CD14-positive monocyte (primary cell): ENCODE data around the gene EDA. TPM values are rescaled to one million over a fixed set of nuclear protein-coding genes. Genes with fewer than 3 reads are reported as not detected.

Source experiments
- DNase-seq, 3 donors: peaks; one replicate each; pipeline ENCODE4 v3.0.0-alpha.2; 2011 to 2022
- H2AFZ ChIP-seq: 2 replicates; pipeline ENCODE4 v1.6.0; 2012; ENCODE audit warnings: mild to moderate bottlenecking, low read depth, low read length, inconsistent platforms; ENCODE audit not compliant: insufficient read depth, poor library complexity, severe bottlenecking
- H3K27ac ChIP-seq, 2 donors: 1 replicate in 1 of 2; 2 replicates in 1 of 2; pipeline ENCODE4 v1.5.1; 2012 to 2013; ENCODE audit warnings: low read length in 2 of 2, control low read depth in 1 of 2, inconsistent platforms in 1 of 2, low read depth in 1 of 2, mild to moderate bottlenecking in 1 of 2
- H3K27me3 ChIP-seq, 2 donors: one replicate each; pipeline versions ENCODE4 v1.6.0 to v1.6.1; 2011 to 2013; ENCODE audit warnings: low read length in 2 of 2; ENCODE audit not compliant: control insufficient read depth in 2 of 2, insufficient read depth in 2 of 2
- H3K36me3 ChIP-seq, 2 donors: replicated peaks in 1 of 2; 1 replicate in 1 of 2; 2 replicates in 1 of 2; pipeline versions ENCODE4 v1.5.1 to v1.6.1; 2012 to 2013; ENCODE audit warnings: low read length in 2 of 2, control low read depth in 1 of 2, inconsistent platforms in 1 of 2, mild to moderate bottlenecking in 1 of 2; ENCODE audit not compliant: insufficient read depth in 2 of 2, control insufficient read depth in 1 of 2
- H3K4me1 ChIP-seq, 2 donors: 1 replicate in 1 of 2; 2 replicates in 1 of 2; pipeline versions ENCODE4 v1.5.1 to v1.6.1; 2012 to 2013; ENCODE audit warnings: low read length in 2 of 2, control low read depth in 1 of 2, inconsistent platforms in 1 of 2, mild to moderate bottlenecking in 1 of 2, moderate library complexity in 1 of 2; ENCODE audit not compliant: insufficient read depth in 2 of 2, control insufficient read depth in 1 of 2
- H3K4me2 ChIP-seq: replicated peaks from 2 replicates; pipeline ENCODE3; 2012; ENCODE audit warnings: low read length, moderate library complexity, mild to moderate bottlenecking; ENCODE audit not compliant: poor library complexity, severe bottlenecking; ENCODE audit errors: extremely low read depth
- H3K4me3 ChIP-seq, 3 experiments: fragments of 200-600 bp in 1 of 3; sonication (generic) in 1 of 3; replicated peaks in 1 of 3; 1 replicate in 2 of 3; 2 replicates in 1 of 3; pipeline ENCODE4 v1.5.1; 2011 to 2013; ENCODE audit warnings: low read length in 3 of 3, mild to moderate bottlenecking in 3 of 3, control low read depth in 2 of 3, low read depth in 2 of 3, inconsistent platforms in 1 of 3, moderate library complexity in 1 of 3
- H3K79me2 ChIP-seq: 2 replicates; pipeline ENCODE4 v1.6.0; 2012; ENCODE audit warnings: mild to moderate bottlenecking, control low read depth, inconsistent platforms, low read length, moderate library complexity; ENCODE audit not compliant: insufficient read depth
- H3K9ac ChIP-seq: 2 replicates; pipeline ENCODE4 v1.6.0; 2017; ENCODE audit warnings: low read length, mild to moderate bottlenecking; ENCODE audit not compliant: insufficient read depth, poor library complexity, severe bottlenecking
- H3K9me3 ChIP-seq, 2 donors: replicated peaks in 1 of 2; 1 replicate in 1 of 2; 2 replicates in 1 of 2; pipeline versions ENCODE4 v1.5.1 to v1.6.1; 2012 to 2013; ENCODE audit warnings: low read length in 2 of 2, control low read depth in 1 of 2; ENCODE audit not compliant: control insufficient read depth in 1 of 2, insufficient read depth in 1 of 2
- H4K20me1 ChIP-seq: 2 replicates; pipeline ENCODE4 v1.6.0; 2012; ENCODE audit warnings: mild to moderate bottlenecking, low read length, control low read depth, moderate library complexity; ENCODE audit not compliant: insufficient read depth
- H3K27ac Mint-ChIP-seq, 7 donors: one replicate each; pipeline ENCODE4 v1.8.0; 2020; ENCODE audit warnings: mild to moderate bottlenecking in 7 of 7, mixed read lengths in 7 of 7, moderate library complexity in 6 of 7, inconsistent platforms in 2 of 7
- H3K27me3 Mint-ChIP-seq, 3 donors: one replicate each; pipeline ENCODE4 v1.8.0; 2021 to 2022; ENCODE audit warnings: low read depth in 3 of 3, mild to moderate bottlenecking in 3 of 3, mixed read lengths in 3 of 3, moderate library complexity in 3 of 3, inconsistent platforms in 1 of 3
- H3K36me3 Mint-ChIP-seq, 2 donors: one replicate each; pipeline ENCODE4 v1.8.0; 2020; ENCODE audit warnings: mixed read lengths in 2 of 2, inconsistent platforms in 1 of 2, mild to moderate bottlenecking in 1 of 2
- H3K4me1 Mint-ChIP-seq: one replicate; pipeline ENCODE4 v1.8.0; 2020; ENCODE audit warnings: mild to moderate bottlenecking, mixed read lengths
- H3K4me3 Mint-ChIP-seq, 2 donors: one replicate each; pipeline ENCODE4 v1.8.0; 2020; ENCODE audit warnings: mild to moderate bottlenecking in 2 of 2, mixed read lengths in 2 of 2, moderate library complexity in 1 of 2
- H3K9me3 Mint-ChIP-seq, 7 donors: one replicate each; pipeline ENCODE4 v1.8.0; 2020 to 2022; ENCODE audit warnings: mixed read lengths in 7 of 7, mild to moderate bottlenecking in 6 of 7, moderate library complexity in 6 of 7, inconsistent platforms in 2 of 7
- WGBS: methylation state at CpG from one replicate; pipeline ENCODE4 v1.1.5; 2013; ENCODE audit warnings: missing lambda C conversion rate; ENCODE audit not compliant: insufficient coverage; 5-methylcytosine and 5-hydroxymethylcytosine counted together
- intact Hi-C, 2 donors: fragments of 100-400 bp; cut with micrococcal nuclease; formaldehyde crosslinking; loops; one replicate each; pipeline versions ENCODE4 v1.15.0 to v1.15.1; 2023
- polyA plus RNA-seq, 3 donors: library from polyadenylated mRNA; depleted of rRNA in 1 of 3; unstranded in 2 of 3; stranded (reverse) in 1 of 3; fragments of 300-500 nt in 2 of 3; fragments of >200 nt in 1 of 3; fragmentation: Illumina TruSeq in 2 of 3; gene quantifications; 1 replicate in 2 of 3; 2 replicates in 1 of 3; pipeline ENCODE4 v1.2.3, GENCODE V29; 2012 to 2021
- small RNA-seq: library from RNA; depleted of rRNA; stranded (forward); fragments of <200 nt; gene quantifications from one replicate; pipeline ENCODE3, GENCODE V24; 2012; ENCODE audit warnings: low read depth; ENCODE audit not compliant: insufficient read length
- TF ChIP-seq, protein P1 (sequence below): fragments of 200-600 bp; IDR thresholded peaks from one replicate; pipeline ENCODE4 v1.8.0; 2022; ENCODE audit warnings: antibody characterized with exemption, mild to moderate bottlenecking

Gene EDA
- polyA plus RNA-seq, 3 donors: 0.11 to 0.31 TPM; not detected in 1

DNA sequence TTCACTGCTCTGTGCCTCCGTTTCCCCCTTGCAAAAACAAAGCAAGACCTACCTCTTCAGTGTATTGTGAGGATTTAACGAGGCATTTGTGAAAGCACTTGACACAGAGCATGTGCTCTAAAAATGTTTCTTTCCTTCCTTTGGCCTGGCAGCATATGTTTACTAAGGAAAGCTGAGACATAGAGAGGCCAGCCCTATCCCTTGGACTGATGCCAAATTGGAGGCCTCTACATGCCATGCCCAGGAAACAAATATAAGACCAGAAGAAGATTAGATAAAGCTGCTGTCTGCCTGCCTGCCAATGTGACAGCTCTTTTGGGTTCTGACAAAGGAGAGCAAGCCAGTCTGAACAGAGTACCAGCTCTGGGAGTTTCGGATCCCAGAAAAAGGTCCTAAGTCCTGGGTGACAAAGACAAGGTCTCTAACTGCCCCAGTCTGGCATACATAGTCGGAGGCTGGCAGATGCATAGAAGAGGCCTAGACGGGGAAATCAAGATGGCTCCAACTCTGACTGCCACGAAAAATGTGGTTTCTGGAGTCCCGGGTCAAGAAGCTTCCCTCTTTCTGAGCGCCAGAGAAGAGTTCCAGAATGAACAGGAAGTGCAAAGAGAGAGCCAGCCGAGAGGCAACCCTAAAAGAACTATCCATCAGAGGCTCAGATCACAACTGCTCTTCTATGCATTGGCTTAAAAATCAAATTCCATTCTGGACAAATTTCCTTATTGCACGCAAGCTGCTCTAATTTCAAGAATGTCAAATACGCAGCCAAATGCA lies 472.1 kb downstream of the EDA start:
- Histone ChIP-seq H3K27ac (no peak overlapping the region), H3K9me3 (no peaks in the 10 kb centered on the region), H3K36me3 (no peaks in the 10 kb centered on the region), H4K20me1 (no peaks in the 10 kb centered on the region), H3K4me3 (no peak overlapping the region), H3K9ac (no peak overlapping the region), H3K4me2 (no peak overlapping the region), H3K79me2 (no peaks in the 10 kb centered on the region), H3K4me1 (no peaks in the 10 kb centered on the region), H3K27me3 (no peaks in the 10 kb centered on the region), H2AFZ (no peak overlapping the region)
- no peak overlapping the region for H3K4me3 Mint-ChIP-seq
- H3K9me3 Mint-ChIP-seq: no peaks in the 10 kb centered on the region
- WGBS: 90% methylated on average over 2 of the region's 11 CpGs
- no peak for DNase-seq
- H3K36me3 Mint-ChIP-seq: no peaks in the 10 kb centered on the region
- H3K27me3 Mint-ChIP-seq: peaks cover 3 to 5% (median 3%) of the 10 kb centered on the region in 3 donors
- TF ChIP-seq, protein P1, sequence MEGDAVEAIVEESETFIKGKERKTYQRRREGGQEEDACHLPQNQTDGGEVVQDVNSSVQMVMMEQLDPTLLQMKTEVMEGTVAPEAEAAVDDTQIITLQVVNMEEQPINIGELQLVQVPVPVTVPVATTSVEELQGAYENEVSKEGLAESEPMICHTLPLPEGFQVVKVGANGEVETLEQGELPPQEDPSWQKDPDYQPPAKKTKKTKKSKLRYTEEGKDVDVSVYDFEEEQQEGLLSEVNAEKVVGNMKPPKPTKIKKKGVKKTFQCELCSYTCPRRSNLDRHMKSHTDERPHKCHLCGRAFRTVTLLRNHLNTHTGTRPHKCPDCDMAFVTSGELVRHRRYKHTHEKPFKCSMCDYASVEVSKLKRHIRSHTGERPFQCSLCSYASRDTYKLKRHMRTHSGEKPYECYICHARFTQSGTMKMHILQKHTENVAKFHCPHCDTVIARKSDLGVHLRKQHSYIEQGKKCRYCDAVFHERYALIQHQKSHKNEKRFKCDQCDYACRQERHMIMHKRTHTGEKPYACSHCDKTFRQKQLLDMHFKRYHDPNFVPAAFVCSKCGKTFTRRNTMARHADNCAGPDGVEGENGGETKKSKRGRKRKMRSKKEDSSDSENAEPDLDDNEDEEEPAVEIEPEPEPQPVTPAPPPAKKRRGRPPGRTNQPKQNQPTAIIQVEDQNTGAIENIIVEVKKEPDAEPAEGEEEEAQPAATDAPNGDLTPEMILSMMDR: no peak
- H3K27ac Mint-ChIP-seq: no peak overlapping the region
- intact Hi-C loops: no loop called here
- no peaks in the 10 kb centered on the region for H3K4me1 Mint-ChIP-seq

DNA sequence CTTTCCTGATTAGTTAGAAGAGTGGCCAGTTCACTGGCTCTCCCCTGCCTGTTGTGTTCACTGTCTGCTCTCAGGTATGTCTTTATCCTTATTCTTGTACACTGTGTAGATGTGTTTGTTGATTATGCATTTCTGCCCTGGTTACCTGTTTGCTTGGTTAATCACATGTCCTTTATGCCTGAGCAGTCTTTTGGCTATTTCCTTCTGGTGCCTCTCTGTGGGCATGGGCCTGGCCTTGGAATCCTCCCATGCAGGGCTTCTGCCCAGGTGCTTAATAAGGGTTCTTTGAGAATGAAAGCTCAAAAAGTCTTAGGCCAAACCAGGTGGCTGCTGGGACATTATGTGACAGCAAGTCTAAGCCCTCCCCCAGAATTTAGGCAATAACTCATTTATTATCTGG lies 472.8 kb downstream of the EDA start:
- Histone ChIP-seq H2AFZ (no peak overlapping the region), H3K9me3 (no peaks in the 10 kb centered on the region), H3K4me2 (no peak overlapping the region), H3K9ac (no peak overlapping the region), H3K27ac (no peak overlapping the region), H3K79me2 (no peaks in the 10 kb centered on the region), H3K27me3 (no peaks in the 10 kb centered on the region), H3K36me3 (no peaks in the 10 kb centered on the region), H3K4me3 (no peak overlapping the region), H3K4me1 (no peaks in the 10 kb centered on the region), H4K20me1 (no peaks in the 10 kb centered on the region)
- Mint-ChIP-seq H3K27me3 (peaks cover 3 to 5% (median 3%) of the 10 kb centered on the region in 3 donors), H3K4me3 (no peak overlapping the region), H3K36me3 (no peaks in the 10 kb centered on the region), H3K4me1 (no peaks in the 10 kb centered on the region), H3K27ac (no peak overlapping the region), H3K9me3 (no peaks in the 10 kb centered on the region)
- DNase-seq: no peak
- intact Hi-C loops: no loop called here
- TF ChIP-seq, protein P1: no peak

Small RNA genes lying within 50 kb of the gene (small RNA-seq; reads per million reads assigned to genes)
- gene MIR676: not detected
- not detected for gene RF00012

Other genes starting within 250 kb of the EDA start
- gene NALF2, start 111.8 kb upstream of the EDA start, polyA plus RNA-seq: not detected